IPS DF 6.9 (cell line): ENCODE measurements around the gene MTLN.
A peak's percentile ranks its signal among the peaks of the same experiment; 100 is the strongest.
"Not testable (repeated sequence)": the region's sequence is repeated elsewhere in the genome, so short reads cannot be mapped to it uniquely, and the experiment has no call there.

Source experiments
- DNase-seq: peaks from one replicate; pipeline ENCODE4 v3.0.0-alpha.2; 2013; ENCODE audit warnings: low read depth, low spot score
- H3K27ac ChIP-seq: one replicate; pipeline ENCODE4 v1.5.1; 2013; ENCODE audit warnings: low read length, control low read depth
- H3K27me3 ChIP-seq: 2 replicates; pipeline ENCODE4 v1.6.1; 2013; ENCODE audit warnings: mild to moderate bottlenecking, low read length; ENCODE audit not compliant: control insufficient read depth, insufficient read depth
- H3K36me3 ChIP-seq: 2 replicates; pipeline ENCODE4 v1.6.1; 2013; ENCODE audit warnings: low read length; ENCODE audit not compliant: control insufficient read depth, insufficient read depth
- H3K4me1 ChIP-seq: 2 replicates; pipeline ENCODE4 v1.6.1; 2013; ENCODE audit warnings: low read length; ENCODE audit not compliant: control insufficient read depth, insufficient read depth
- H3K4me3 ChIP-seq: 2 replicates; pipeline ENCODE4 v1.5.1; 2013; ENCODE audit warnings: mild to moderate bottlenecking, low read length
- H3K9me3 ChIP-seq: 2 replicates; pipeline ENCODE4 v1.6.1; 2013; ENCODE audit warnings: low read length, inconsistent platforms; ENCODE audit not compliant: control insufficient read depth, insufficient read depth
- WGBS: extraction: QIAGEN DNeasy Blood & Tissue Kit; methylation state at CpG from one replicate; pipeline ENCODE4 v1.1.7; 2013; ENCODE audit warnings: mixed read lengths, missing lambda C conversion rate; ENCODE audit not compliant: insufficient read length, insufficient coverage; 5-methylcytosine and 5-hydroxymethylcytosine counted together

MTLN gene

DNA sequence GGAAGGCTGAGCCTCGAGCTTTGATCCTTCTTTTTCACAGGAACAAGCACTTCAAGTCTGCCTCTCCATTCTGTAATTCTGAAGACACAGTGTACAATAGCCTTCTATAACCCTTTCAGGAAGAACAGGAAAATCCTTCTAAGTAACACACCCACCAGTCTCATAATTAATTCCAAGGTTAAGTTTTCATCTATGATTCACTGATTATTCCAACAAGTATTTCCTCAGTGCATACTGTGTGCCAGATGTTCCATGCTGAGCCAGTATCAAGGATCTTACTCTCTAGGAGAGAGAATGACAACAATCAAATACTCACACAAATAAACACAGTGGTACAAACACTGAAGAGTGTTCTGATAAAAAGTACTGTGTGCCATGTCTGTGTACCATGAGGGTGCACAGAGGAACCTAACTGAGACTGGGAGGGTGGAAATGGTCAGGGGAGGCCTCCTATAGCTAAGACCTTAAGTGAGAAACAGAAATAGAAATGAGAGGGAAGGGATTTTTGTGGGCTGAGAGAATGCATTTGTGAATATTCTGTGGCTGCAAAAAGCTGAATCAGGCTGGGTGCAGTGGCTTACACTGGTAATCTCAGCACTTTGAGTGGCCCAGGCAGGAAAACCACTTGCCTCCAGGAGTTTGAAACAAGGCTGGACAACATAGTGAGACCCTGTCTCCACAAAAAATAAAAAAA, 7.3 kb upstream of the MTLN start:
- DNase-seq: no peak
- H3K27me3 ChIP-seq: no peaks in the 10 kb centered on the region
- no CpG with 5 or more reads among the region's 1 CpG for WGBS

DNA sequence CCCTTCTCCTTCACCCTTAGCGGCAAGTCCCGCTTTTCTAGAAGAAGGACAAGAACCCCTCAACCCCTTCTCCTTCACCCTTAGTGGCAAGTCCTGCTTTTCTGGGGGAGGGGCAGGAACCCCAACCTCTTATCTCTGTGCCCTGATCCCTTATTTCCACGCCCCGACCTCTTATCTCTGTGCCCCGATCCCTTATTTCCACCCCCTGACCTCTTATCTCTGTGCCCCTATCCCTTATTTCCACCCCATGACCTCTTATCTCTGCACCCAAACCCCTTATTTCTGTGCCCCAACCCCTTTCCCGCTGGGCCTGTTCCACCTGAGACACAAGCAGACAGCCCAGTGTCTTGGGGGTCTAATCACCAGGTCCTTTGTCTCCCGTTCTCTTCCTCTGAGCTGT, 6.5 kb upstream of the MTLN start:
- not testable (repeated sequence) for H3K4me1 ChIP-seq, H3K27me3 ChIP-seq, H3K9me3 ChIP-seq, DNase-seq, H3K36me3 ChIP-seq, H3K27ac ChIP-seq, H3K4me3 ChIP-seq
- WGBS: no CpG with 5 or more reads among the region's 7 CpGs

More for the DNA sequence above, 7.3 kb upstream of the MTLN start:
- Histone ChIP-seq H3K36me3 (no peaks in the 10 kb centered on the region), H3K4me3 (no peak overlapping the region), H3K9me3 (no peaks in the 10 kb centered on the region), H3K4me1 (no peaks in the 10 kb centered on the region), H3K27ac (no peak overlapping the region)

DNA sequence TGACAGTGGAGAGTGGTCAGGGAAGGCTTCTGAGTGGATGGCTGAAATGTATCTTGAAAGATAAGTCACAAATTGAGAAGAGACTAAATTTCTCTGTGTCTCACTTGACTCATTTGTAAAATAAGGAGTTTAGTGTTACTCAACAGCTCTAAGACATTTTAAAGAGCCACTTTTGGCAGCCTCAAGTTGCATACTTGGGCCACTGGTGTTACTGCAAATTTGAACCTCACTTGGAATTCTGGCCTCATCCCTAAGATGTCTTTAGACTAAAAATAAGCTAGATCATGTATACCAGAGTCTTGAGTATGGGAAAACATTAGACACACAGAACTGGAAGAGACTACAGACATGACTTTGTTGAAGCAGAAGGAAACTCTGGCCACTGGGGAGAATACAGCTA, 4.5 kb upstream of the MTLN start:
- Histone ChIP-seq H3K4me3 (no peak overlapping the region), H3K27me3 (no peaks in the 10 kb centered on the region), H3K4me1 (no peaks in the 10 kb centered on the region), H3K9me3 (peaks cover 1% of the 10 kb centered on the region; the same call in 1 of the 2 replicates), H3K27ac (no peak overlapping the region), H3K36me3 (no peaks in the 10 kb centered on the region)
- DNase-seq: no peak

GRCh38 chr2:110216199-110216598, 3.9 kb upstream of the MTLN start:
- Histone ChIP-seq H3K27ac (no peak overlapping the region), H3K4me1 (no peaks in the 10 kb centered on the region), H3K27me3 (no peaks in the 10 kb centered on the region), H3K36me3 (no peaks in the 10 kb centered on the region), H3K4me3 (no peak overlapping the region), H3K9me3 (peaks cover 1% of the 10 kb centered on the region; the same call in 1 of the 2 replicates)
- no peak for DNase-seq
- WGBS: 100% methylated on average over 1 of the region's 3 CpGs

DNA sequence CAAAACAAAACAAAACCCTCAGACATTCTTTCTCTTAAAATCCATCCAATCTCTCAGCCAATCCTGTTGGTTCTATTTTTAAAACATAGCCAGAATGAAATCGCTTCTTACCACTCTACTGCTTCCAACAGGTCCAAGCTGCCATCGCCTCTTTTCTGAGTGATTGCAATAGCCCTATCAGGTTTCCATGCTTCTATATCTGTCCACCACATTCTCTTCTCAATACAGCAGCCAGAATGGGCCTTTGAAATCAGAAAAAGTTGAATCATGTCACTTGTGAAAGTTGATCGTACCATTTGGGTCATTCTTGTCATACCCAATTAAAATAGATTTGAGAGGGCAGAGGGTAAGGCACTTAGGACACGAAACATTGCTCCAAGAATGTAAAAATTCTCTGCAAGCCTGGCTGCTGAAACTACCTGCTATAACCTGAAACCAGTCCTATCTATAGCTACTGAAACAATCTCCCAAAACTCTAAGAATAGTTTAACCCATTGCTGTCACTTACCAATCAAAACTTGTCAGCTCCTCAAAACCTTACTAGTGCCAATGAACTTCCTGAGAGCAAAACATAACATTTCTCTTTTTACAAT, 3.3 kb upstream of the MTLN start:
- WGBS: no CpG with 5 or more reads among the region's 4 CpGs
- Histone ChIP-seq H3K9me3 (peaks cover 1% of the 10 kb centered on the region; the same call in 1 of the 2 replicates), H3K36me3 (no peaks in the 10 kb centered on the region), H3K4me1 (no peaks in the 10 kb centered on the region), H3K27me3 (no peaks in the 10 kb centered on the region), H3K27ac (no peak overlapping the region), H3K4me3 (no peak overlapping the region)
- no peak for DNase-seq

DNA sequence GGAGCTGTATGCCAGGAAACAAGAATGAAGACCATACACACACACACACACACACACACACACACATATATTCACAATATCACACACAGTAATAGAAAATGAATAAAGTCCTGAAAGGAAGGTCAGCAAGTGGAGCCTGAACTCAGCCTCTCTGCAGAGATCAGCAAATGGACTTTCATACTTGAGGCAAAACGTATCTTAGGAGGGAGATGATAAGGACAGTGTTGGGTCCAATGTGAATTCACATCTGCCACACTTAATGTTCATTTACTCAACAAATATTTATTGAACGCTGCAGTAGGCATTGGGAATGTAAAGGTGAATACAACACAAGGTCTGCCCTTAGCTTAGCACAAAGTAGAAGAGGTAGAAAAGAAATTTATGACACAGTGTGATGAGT, 2.7 kb upstream of the MTLN start:
- whole genome bisulfite sequencing: no CpG with 5 or more reads among the region's 2 CpGs
- Histone ChIP-seq H3K9me3 (peaks cover 1% of the 10 kb centered on the region; the same call in 1 of the 2 replicates), H3K27me3 (no peaks in the 10 kb centered on the region), H3K4me1 (no peaks in the 10 kb centered on the region), H3K4me3 (no peak overlapping the region), H3K27ac (no peak overlapping the region), H3K36me3 (no peaks in the 10 kb centered on the region)
- DNase-seq: no peak

DNA sequence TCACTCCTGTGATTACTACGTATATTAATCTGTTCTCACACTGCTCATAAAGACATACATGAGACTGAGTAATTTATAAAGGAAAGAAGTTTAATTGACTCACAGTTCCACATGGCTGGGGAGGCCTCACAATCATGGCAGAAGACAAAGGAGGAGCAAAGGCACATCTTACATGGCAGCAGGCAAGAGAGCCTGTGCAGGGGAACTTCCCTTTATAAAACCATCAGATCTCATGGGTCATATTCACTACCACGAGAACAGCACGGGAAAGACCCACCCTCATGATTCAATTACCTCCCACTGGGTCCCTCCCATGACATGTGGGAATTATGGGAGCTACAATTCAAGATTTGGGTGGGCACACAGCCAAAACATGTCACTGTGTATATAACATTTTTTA, 1.2 kb upstream of the MTLN start:
- H3K27ac ChIP-seq, H3K27me3 ChIP-seq, H3K9me3 ChIP-seq, H3K4me3 ChIP-seq, H3K36me3 ChIP-seq, DNase-seq, H3K4me1 ChIP-seq: not testable (repeated sequence)
- no CpG with 5 or more reads among the region's 3 CpGs for WGBS

- no peaks in the 10 kb centered on the region for H3K9me3 ChIP-seq
- no peak for DNase-seq
- H3K27ac ChIP-seq: no peak overlapping the region
- no peaks in the 10 kb centered on the region for H3K27me3 ChIP-seq
- H3K4me3 ChIP-seq: no peak overlapping the region
- H3K4me1 ChIP-seq: no peaks in the 10 kb centered on the region
- no CpG with 5 or more reads among the region's 3 CpGs for WGBS
- H3K36me3 ChIP-seq: no peaks in the 10 kb centered on the region
Observed at GRCh38 chr2:110205660-110206455, 6.5 kb downstream of the MTLN start.

DNA sequence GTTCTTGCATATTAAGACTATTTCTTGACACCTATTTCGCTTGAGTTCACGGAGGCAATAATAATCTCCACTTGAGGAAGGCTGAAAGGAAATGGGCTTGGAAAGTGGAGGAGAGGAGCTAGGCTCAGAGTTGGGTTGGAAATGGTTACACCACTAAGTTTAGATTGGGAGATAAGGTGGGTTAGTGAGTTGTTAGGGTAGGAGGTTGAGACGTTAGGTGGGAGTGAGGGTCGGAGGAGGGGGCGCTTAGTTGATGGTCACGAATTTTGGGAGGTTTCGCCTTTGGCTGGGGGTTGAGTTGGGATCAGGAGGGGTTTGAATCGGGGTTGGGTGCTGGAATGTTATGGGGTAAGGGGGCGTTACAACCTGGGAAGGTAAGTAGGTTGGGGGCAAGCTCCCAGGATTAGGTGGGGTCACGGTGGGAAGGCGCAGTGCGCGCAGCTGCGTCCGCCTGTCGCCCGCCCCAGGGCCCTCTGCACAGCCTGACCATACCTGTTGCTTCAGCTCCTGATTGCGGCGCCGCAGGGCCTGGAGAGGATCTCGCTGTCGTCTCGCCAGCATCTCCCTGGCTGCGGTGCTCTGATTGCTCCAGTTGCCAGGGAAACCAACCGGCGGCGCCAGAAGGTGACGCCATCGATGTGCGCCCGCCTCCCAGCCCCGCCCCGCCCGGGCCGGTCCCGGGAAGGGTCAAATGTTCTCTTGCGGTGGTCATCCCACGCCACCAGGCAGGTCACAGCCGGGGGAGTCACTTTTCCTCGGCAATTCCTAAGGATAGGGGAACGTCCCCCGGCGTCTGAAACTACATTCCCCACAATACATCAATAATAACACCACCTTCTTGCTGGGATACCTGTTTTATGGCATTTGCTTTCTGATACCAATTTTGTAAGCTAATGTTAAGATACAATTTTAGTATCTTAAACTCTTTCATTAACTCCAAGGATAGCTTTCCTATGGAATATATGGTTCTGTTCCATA, 7.7 kb downstream of the MTLN start, which contains the start of gene NPHP1:
TSS of gene NPHP1 (minus strand) at position 606 of the 978 bp plus-strand sequence. CDS start at position 561, 45 bp downstream.
- Histone ChIP-seq H3K36me3 (no peaks in the 10 kb centered on the region), H3K9me3 (no peaks in the 10 kb centered on the region), H3K4me1 (no peaks in the 10 kb centered on the region), H3K27ac (no peak within 1 kb of the TSS), H3K27me3 (no peaks in the 10 kb centered on the region), H3K4me3 (peak within 1 kb of the TSS; percentile 95; the same call in 1 of the 2 replicates)
- peak; percentile 43 for DNase-seq
- WGBS: 100% methylated on average over 2 of the region's 43 CpGs

- no CpG with 5 or more reads among the region's 3 CpGs for WGBS
- no peak for DNase-seq
- Histone ChIP-seq H3K4me3 (no peak overlapping the region), H3K27ac (no peak overlapping the region), H3K4me1 (no peaks in the 10 kb centered on the region), H3K36me3 (no peaks in the 10 kb centered on the region), H3K9me3 (no peaks in the 10 kb centered on the region), H3K27me3 (no peaks in the 10 kb centered on the region)
Observed at GRCh38 chr2:110198016-110198415, 14.3 kb downstream of the MTLN start.
